Gastroesophageal sphincter (tissue), 4 donors: ENCODE data around the gene KCNQ1OT1. TPM values are rescaled to one million over a fixed set of nuclear protein-coding genes. Genes with fewer than 3 reads are reported as not detected.
A peak's percentile ranks its signal among the peaks of the same experiment; 100 is the strongest.

Source experiments
- ATAC-seq: fragments of 150-250 bp; one replicate; pipeline ENCODE4 v1.9.1; 2016; ENCODE audit warnings: mild to moderate bottlenecking, moderate library complexity
- H3K27ac ChIP-seq, 4 donors: fragments of 200-600 bp; sonication (generic) in 3 of 4; 1 replicate in 3 of 4; 2 replicates in 1 of 4; pipeline ENCODE4 v1.5.1; 2016 to 2019
- H3K27me3 ChIP-seq: fragments of 200-600 bp; sonication (generic); one replicate; pipeline ENCODE4 v1.5.1; 2019
- H3K36me3 ChIP-seq, 2 donors: fragments of 200-600 bp; sonication (generic); one replicate each; pipeline ENCODE4 v1.5.1; 2019; ENCODE audit warnings: control low read depth in 1 of 2
- H3K4me1 ChIP-seq, 3 donors: fragments of 200-600 bp; sonication (generic); 1 replicate in 2 of 3; 2 replicates in 1 of 3; pipeline ENCODE4 v1.5.1; 2016 to 2019; ENCODE audit warnings: control low read depth in 2 of 3
- H3K4me3 ChIP-seq, 2 donors: fragments of 200-600 bp; sonication (generic); one replicate each; pipeline ENCODE4 v1.5.1; 2019; ENCODE audit warnings: mild to moderate bottlenecking in 1 of 2, moderate library complexity in 1 of 2
- H3K9me3 ChIP-seq, 3 donors: fragments of 200-600 bp; sonication (generic); one replicate each; pipeline ENCODE4 v1.5.1; 2017 to 2019; ENCODE audit warnings: control low read depth in 2 of 3
- CTCF ChIP-seq, 4 experiments: fragments of 200-600 bp in 2 of 4; fragments of 450-650 bp in 2 of 4; sonication (generic) in 1 of 4; IDR thresholded peaks; one replicate each; pipeline ENCODE4 v1.5.1; 2017 to 2019; ENCODE audit warnings: antibody characterized with exemption in 4 of 4, mild to moderate bottlenecking in 2 of 4, moderate library complexity in 2 of 4
- EP300 ChIP-seq: sonication (generic); formaldehyde crosslinking; IDR thresholded peaks from one replicate; pipeline ENCODE4 v1.6.1; 2017; ENCODE audit warnings: antibody characterized with exemption, mild to moderate bottlenecking
- POLR2A ChIP-seq, 2 donors: fragments of 450-650 bp; IDR thresholded peaks; one replicate each; pipeline ENCODE4 v1.6.1; 2017; ENCODE audit warnings: antibody characterized with exemption in 2 of 2, mild to moderate bottlenecking in 2 of 2, moderate library complexity in 1 of 2
- POLR2AphosphoS5 ChIP-seq: sonication (generic); formaldehyde crosslinking; IDR thresholded peaks from one replicate; pipeline ENCODE4 v1.6.1; 2017; ENCODE audit warnings: antibody characterized with exemption
- WGBS, 2 donors: methylation state at CpG; one replicate each; pipeline ENCODE4 v1.1.5; 2018; ENCODE audit warnings: low coverage in 1 of 2; 5-methylcytosine and 5-hydroxymethylcytosine counted together
- total RNA-seq, 4 donors: library from RNA; depleted of rRNA; stranded (reverse); fragments of >200 nt; gene quantifications; one replicate each; pipeline ENCODE4 v1.1.0, GENCODE V29; 2016

Gene KCNQ1OT1
- total RNA-seq, 4 donors from 2014 or later: 0.52 to 3.3 (median 1.4) TPM

- Histone ChIP-seq H3K4me3 (no peak overlapping the region), H3K36me3 (no peaks in the 10 kb centered on the region), H3K27ac (peak overlapping the region in 1 of 4 donors; percentile 74), H3K27me3 (no peaks in the 10 kb centered on the region), H3K9me3 (no peaks in the 10 kb centered on the region), H3K4me1 (peaks cover 0 to 17% (median 2%) of the 10 kb centered on the region in 3 donors)
- no peak for ATAC-seq
- WGBS, 2 donors: 87 to 93% methylated on average over 3 of the region's 20 CpGs
- TF ChIP-seq POLR2AphosphoS5 (no peak), EP300 (no peak), CTCF (IDR thresholded peaks at IDR 0.05) (no peak), POLR2A (IDR thresholded peaks at IDR 0.05) (no peak)
Measured at GRCh38 chr11:2742611-2743426, 43.0 kb upstream of the KCNQ1OT1 start.

- ATAC-seq: no peak
- no peaks in the 10 kb centered on the region for H3K27me3 ChIP-seq
- no peaks in the 10 kb centered on the region for H3K9me3 ChIP-seq
- H3K4me3 ChIP-seq: no peak overlapping the region
- TF ChIP-seq POLR2AphosphoS5 (no peak), EP300 (no peak), POLR2A (IDR thresholded peaks at IDR 0.05) (no peak), CTCF (IDR thresholded peaks at IDR 0.05) (no peak)
- peak overlapping the region in 2 of 4 donors; percentile 41 to 74 for H3K27ac ChIP-seq
- peaks cover 0 to 17% (median 5%) of the 10 kb centered on the region in 3 donors for H3K4me1 ChIP-seq
- no peaks in the 10 kb centered on the region for H3K36me3 ChIP-seq
- no CpG with 5 or more reads among the region's 5 CpGs for WGBS, 2 donors
Measured at GRCh38 chr11:2742201-2742600, 42.4 kb upstream of the KCNQ1OT1 start.

GRCh38 chr11:2741377-2742131 lies 41.8 kb upstream of the KCNQ1OT1 start:
- ATAC-seq: peak; percentile 66
- Histone ChIP-seq H3K4me1 (peaks cover 0 to 17% (median 5%) of the 10 kb centered on the region in 3 donors), H3K9me3 (no peaks in the 10 kb centered on the region), H3K27ac (peak overlapping the region in 2 of 4 donors; percentile 41 to 74), H3K4me3 (no peak overlapping the region), H3K27me3 (no peaks in the 10 kb centered on the region), H3K36me3 (no peaks in the 10 kb centered on the region)
- TF ChIP-seq CTCF (IDR thresholded peaks at IDR 0.05) (no peak), EP300 (no peak), POLR2A (IDR thresholded peaks at IDR 0.05) (no peak), POLR2AphosphoS5 (no peak)
- WGBS, 2 donors: 57 to 81% methylated on average over 4 to 10 of the region's 18 CpGs

- peak overlapping the region in 1 of 4 donors; percentile 74 for H3K27ac ChIP-seq
- no peak overlapping the region for H3K4me3 ChIP-seq
- no peaks in the 10 kb centered on the region for H3K36me3 ChIP-seq
- WGBS, 2 donors: 88 to 100% methylated on average over 3 of the region's 7 CpGs
- TF ChIP-seq CTCF (IDR thresholded peaks at IDR 0.05): no peak
- no peak for TF ChIP-seq EP300
- TF ChIP-seq POLR2A (IDR thresholded peaks at IDR 0.05): no peak
- no peak for TF ChIP-seq POLR2AphosphoS5
- no peak for ATAC-seq
- no peaks in the 10 kb centered on the region for H3K27me3 ChIP-seq
- no peaks in the 10 kb centered on the region for H3K9me3 ChIP-seq
- peaks cover 0 to 17% (median 5%) of the 10 kb centered on the region in 3 donors for H3K4me1 ChIP-seq
Measured at GRCh38 chr11:2741006-2741376, 41.2 kb upstream of the KCNQ1OT1 start.
